Ovary (tissue), 3 donors: ENCODE data around the gene SANBR.

Experiments
- POLR2A ChIP-seq: fragments of 450-650 bp; IDR thresholded peaks from one replicate; pipeline ENCODE4 v1.6.1; 2017; ENCODE audit warnings: antibody characterized with exemption, mild to moderate bottlenecking, moderate library complexity
- TF ChIP-seq, protein P1 (sequence below), 3 donors: fragments of 450-650 bp in 2 of 3; fragments of 200-600 bp in 1 of 3; IDR thresholded peaks; one replicate each; pipeline versions ENCODE4 v1.5.1 to v1.8.0; 2016 to 2022; ENCODE audit warnings: antibody characterized with exemption in 3 of 3, mild to moderate bottlenecking in 1 of 3
- donor health status: DM: no; HTN: no; CAD: no.

DNA sequence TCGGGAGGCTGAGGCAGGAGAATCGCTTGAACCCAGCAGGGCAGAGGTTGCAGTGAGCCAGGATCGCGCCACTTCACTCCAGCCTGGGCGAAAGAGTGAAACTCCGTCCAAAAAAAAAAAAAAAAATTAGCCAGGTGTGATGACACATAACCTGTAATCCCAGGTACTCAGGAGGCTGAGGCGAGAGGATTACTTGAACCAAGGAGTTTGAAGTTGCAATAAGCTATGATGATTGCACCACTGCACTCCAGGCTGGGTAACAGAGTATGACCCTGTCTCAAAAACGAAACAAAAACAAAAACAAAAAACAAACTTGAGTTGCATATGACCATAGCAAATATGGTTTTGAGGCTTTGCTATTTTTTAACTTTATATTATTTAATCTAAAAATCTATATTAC is 25.8 kb downstream of the SANBR start:
- TF ChIP-seq, protein P1, sequence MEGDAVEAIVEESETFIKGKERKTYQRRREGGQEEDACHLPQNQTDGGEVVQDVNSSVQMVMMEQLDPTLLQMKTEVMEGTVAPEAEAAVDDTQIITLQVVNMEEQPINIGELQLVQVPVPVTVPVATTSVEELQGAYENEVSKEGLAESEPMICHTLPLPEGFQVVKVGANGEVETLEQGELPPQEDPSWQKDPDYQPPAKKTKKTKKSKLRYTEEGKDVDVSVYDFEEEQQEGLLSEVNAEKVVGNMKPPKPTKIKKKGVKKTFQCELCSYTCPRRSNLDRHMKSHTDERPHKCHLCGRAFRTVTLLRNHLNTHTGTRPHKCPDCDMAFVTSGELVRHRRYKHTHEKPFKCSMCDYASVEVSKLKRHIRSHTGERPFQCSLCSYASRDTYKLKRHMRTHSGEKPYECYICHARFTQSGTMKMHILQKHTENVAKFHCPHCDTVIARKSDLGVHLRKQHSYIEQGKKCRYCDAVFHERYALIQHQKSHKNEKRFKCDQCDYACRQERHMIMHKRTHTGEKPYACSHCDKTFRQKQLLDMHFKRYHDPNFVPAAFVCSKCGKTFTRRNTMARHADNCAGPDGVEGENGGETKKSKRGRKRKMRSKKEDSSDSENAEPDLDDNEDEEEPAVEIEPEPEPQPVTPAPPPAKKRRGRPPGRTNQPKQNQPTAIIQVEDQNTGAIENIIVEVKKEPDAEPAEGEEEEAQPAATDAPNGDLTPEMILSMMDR (IDR thresholded peaks at IDR 0.05), result no peak
- TF ChIP-seq POLR2A, result no peak
